ENCODE results near the gene SLC49A4.

The SLC49A4 gene

GRCh38 chr3:122789585-122790273 lies 5.1 kb upstream of the SLC49A4 start:
- Histone ChIP-seq H3K9me2 (replicated peaks; ENCODE audit: insufficient read depth, low read length) (no peaks in the 10 kb centered on the region), H3K4me3 (ENCODE audit: insufficient read depth, low read length, poor library complexity, severe bottlenecking) (no peak overlapping the region), H3K9me3 (ENCODE audit: insufficient read depth, low read length) (no peaks in the 10 kb centered on the region), H3K4me2 (ENCODE audit: low read depth, low read length, poor library complexity, severe bottlenecking) (no peak overlapping the region), H3K27ac (ENCODE audit: low read depth, low read length) (no peak overlapping the region), H4K20me1 (ENCODE audit: low read depth, low read length) (no peaks in the 10 kb centered on the region), H3F3A (ENCODE audit: insufficient read depth) (0 out of 2 replicates have a peak, but pooled peaks cover 7% of the 10 kb centered on the region), H3K79me2 (ENCODE audit: insufficient read depth, low read length) (peaks cover 6% of the 10 kb centered on the region; the same call in 1 of the 2 replicates), H3K36me3 (ENCODE audit: low read length) (no peaks in the 10 kb centered on the region), H3K9ac (ENCODE audit: low read length) (no peak overlapping the region), H2AFZ (ENCODE audit: low read depth, low read length, severe bottlenecking) (no peak overlapping the region), H3K27me3 (ENCODE audit: low read length) (no peaks in the 10 kb centered on the region)
- TF ChIP-seq CTCF (IDR thresholded peaks at IDR 0.05; ENCODE audit: insufficient read depth, low read length, poor library complexity, severe bottlenecking) (no peak), EZH2phosphoT487 (conservative IDR thresholded peaks at IDR 0.05; ENCODE audit: low read length) (no peak)

- Histone ChIP-seq H3K4me2 (ENCODE audit: low read depth, low read length, poor library complexity, severe bottlenecking) (peak within 1 kb of the TSS; percentile 98), H3F3A (ENCODE audit: insufficient read depth) (0 out of 2 replicates have a peak, but pooled peaks cover 7% of the 10 kb centered on the region), H2AFZ (ENCODE audit: low read depth, low read length, severe bottlenecking) (peak within 1 kb of the TSS; percentile 93), H3K79me2 (ENCODE audit: insufficient read depth, low read length) (peaks cover 6% of the 10 kb centered on the region; the same call in 1 of the 2 replicates), H3K36me3 (ENCODE audit: low read length) (no peaks in the 10 kb centered on the region), H3K9ac (ENCODE audit: low read length) (peak within 1 kb of the TSS; percentile 68), H3K9me3 (ENCODE audit: insufficient read depth, low read length) (no peaks in the 10 kb centered on the region), H4K20me1 (ENCODE audit: low read depth, low read length) (no peaks in the 10 kb centered on the region), H3K27ac (ENCODE audit: low read depth, low read length) (peak within 1 kb of the TSS; percentile 51), H3K4me3 (ENCODE audit: insufficient read depth, low read length, poor library complexity, severe bottlenecking) (peak within 1 kb of the TSS; percentile 77), H3K27me3 (ENCODE audit: low read length) (no peaks in the 10 kb centered on the region), H3K9me2 (replicated peaks; ENCODE audit: insufficient read depth, low read length) (no peaks in the 10 kb centered on the region)
- TF ChIP-seq EZH2phosphoT487 (conservative IDR thresholded peaks at IDR 0.05; ENCODE audit: low read length) = no peak
- no peak for TF ChIP-seq CTCF (IDR thresholded peaks at IDR 0.05; ENCODE audit: insufficient read depth, low read length, poor library complexity, severe bottlenecking)
These were observed 1.1 kb upstream of the SLC49A4 start, which contains the start of gene HSPBAP1 for GRCh38 chr3:122793568-122794416. Gene HSPBAP1 (minus strand): TSS chr3:122793831. CDS start chr3:122793680, 151 bp downstream.

DNA sequence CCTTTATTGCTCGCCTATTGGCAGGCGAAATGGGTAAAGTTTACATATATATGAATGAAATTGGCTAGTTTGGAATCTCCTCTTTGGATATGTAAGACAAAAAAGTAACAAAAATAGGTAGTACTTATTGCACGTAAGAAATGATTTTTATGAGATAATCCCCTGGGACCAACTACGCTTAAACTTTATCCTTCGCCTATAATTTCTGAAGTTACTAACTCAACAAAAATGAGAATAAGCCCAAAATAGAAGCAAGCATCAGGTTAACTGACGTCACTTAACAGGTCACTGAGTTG lies 438 bp upstream of the SLC49A4 start:
- H3K79me2 ChIP-seq (ENCODE audit: insufficient read depth, low read length) = peaks cover 6% of the 10 kb centered on the region; the same call in 1 of the 2 replicates
- no peaks in the 10 kb centered on the region for H4K20me1 ChIP-seq (ENCODE audit: low read depth, low read length)
- peak overlapping the region; percentile 51 for H3K27ac ChIP-seq (ENCODE audit: low read depth, low read length)
- no peaks in the 10 kb centered on the region for H3K36me3 ChIP-seq (ENCODE audit: low read length)
- no peaks in the 10 kb centered on the region for H3K9me3 ChIP-seq (ENCODE audit: insufficient read depth, low read length)
- H3F3A ChIP-seq (ENCODE audit: insufficient read depth) = 0 out of 2 replicates have a peak, but pooled peaks cover 7% of the 10 kb centered on the region
- no peak for TF ChIP-seq EZH2phosphoT487 (conservative IDR thresholded peaks at IDR 0.05; ENCODE audit: low read length)
- TF ChIP-seq CTCF (IDR thresholded peaks at IDR 0.05; ENCODE audit: insufficient read depth, low read length, poor library complexity, severe bottlenecking) = no peak
- H3K9ac ChIP-seq (ENCODE audit: low read length) = peak overlapping the region; percentile 68
- H3K4me2 ChIP-seq (ENCODE audit: low read depth, low read length, poor library complexity, severe bottlenecking) = peak overlapping the region; percentile 98
- no peaks in the 10 kb centered on the region for H3K27me3 ChIP-seq (ENCODE audit: low read length)
- no peaks in the 10 kb centered on the region for H3K9me2 ChIP-seq (replicated peaks; ENCODE audit: insufficient read depth, low read length)
- peak overlapping the region; percentile 93 for H2AFZ ChIP-seq (ENCODE audit: low read depth, low read length, severe bottlenecking)
- peak overlapping the region; percentile 77 for H3K4me3 ChIP-seq (ENCODE audit: insufficient read depth, low read length, poor library complexity, severe bottlenecking)

Data from SU-DHL-6 (cell line).